Spleen (tissue), 7 donors: Measurements from ENCODE around the gene KDM2B.

Source experiments
- POLR2A ChIP-seq, 3 donors: fragments of 450-650 bp; IDR thresholded peaks; one replicate each; pipeline ENCODE4 v1.5.1; 2017; ENCODE audit warnings: antibody characterized with exemption in 3 of 3, mild to moderate bottlenecking in 1 of 3
- POLR2AphosphoS5 ChIP-seq, 3 donors: sonication (generic); formaldehyde crosslinking; IDR thresholded peaks; one replicate each; pipeline ENCODE4 v1.5.1; 2017; ENCODE audit warnings: antibody characterized with exemption in 3 of 3
- TF ChIP-seq, protein P1 (sequence below), 11 experiments: fragments of 200-600 bp in 7 of 11; fragments of 450-650 bp in 4 of 11; sonication (generic) in 4 of 11; IDR thresholded peaks in 8 of 11; conservative IDR thresholded peaks in 3 of 11; 1 replicate in 7 of 11; 2 replicates in 4 of 11; pipeline versions ENCODE4 v1.4.0 to v1.8.0; 2016 to 2021; ENCODE audit warnings: antibody characterized with exemption in 11 of 11, inconsistent platforms in 4 of 11, mild to moderate bottlenecking in 1 of 11
- donor health status: DM: no; HTN: no; CAD: no; lungs with moderate emphysema.
- donor health status: DM: no; HTN: no; CAD: no.
- donor health status: DM: no; HTN: no; CAD: no.

DNA sequence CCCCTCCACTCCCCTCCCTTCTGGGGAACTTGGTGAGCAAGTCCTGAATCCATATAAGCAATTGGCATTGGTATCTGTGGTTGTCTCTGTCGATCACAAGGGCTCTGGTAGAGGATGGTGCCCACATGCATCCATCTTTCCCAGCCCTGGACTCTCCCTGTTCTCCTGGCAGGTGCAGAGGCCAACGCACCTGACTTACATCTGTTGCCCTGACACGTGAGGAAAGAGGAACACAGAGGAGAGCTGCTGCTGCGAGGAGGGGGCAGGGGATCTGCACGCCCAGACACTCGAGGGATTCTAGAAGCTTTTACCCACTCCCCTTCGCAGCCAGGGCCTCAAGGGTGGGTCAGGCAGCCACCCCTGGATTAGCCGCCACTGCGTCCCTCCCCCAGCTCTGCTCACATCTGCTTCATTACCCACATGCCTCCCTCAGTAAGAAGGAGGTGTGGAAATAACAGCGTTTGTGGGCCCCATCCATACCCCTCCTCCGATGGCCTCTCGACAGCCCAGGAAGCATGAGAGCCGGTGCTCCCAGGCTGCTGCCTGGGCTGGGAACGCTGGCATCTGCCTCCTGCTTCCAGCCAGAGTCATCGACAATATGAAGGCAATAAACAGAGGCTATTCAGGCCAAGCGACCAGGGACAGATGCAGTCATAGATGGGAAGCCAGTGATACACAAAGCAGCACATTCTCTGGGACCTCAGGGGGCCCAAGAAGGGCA lies 56.5 kb downstream of the KDM2B start:
- TF ChIP-seq, protein P1, sequence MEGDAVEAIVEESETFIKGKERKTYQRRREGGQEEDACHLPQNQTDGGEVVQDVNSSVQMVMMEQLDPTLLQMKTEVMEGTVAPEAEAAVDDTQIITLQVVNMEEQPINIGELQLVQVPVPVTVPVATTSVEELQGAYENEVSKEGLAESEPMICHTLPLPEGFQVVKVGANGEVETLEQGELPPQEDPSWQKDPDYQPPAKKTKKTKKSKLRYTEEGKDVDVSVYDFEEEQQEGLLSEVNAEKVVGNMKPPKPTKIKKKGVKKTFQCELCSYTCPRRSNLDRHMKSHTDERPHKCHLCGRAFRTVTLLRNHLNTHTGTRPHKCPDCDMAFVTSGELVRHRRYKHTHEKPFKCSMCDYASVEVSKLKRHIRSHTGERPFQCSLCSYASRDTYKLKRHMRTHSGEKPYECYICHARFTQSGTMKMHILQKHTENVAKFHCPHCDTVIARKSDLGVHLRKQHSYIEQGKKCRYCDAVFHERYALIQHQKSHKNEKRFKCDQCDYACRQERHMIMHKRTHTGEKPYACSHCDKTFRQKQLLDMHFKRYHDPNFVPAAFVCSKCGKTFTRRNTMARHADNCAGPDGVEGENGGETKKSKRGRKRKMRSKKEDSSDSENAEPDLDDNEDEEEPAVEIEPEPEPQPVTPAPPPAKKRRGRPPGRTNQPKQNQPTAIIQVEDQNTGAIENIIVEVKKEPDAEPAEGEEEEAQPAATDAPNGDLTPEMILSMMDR (IDR thresholded peaks at IDR 0.05 in 8 of 11, conservative IDR thresholded peaks at IDR 0.05 in 3 of 11) = no peak
- TF ChIP-seq POLR2A (IDR thresholded peaks at IDR 0.05) (no peak), POLR2AphosphoS5 (IDR thresholded peaks at IDR 0.05) (no peak)
